ENCODE measurements around the gene TSPAN10. TPM values are rescaled to one million over a fixed set of nuclear protein-coding genes. Genes with fewer than 3 reads are reported as not detected.
A peak's percentile ranks its signal among the peaks of the same experiment; 100 is the strongest.

Gene TSPAN10
- total RNA-seq, 6 experiments from 2014 or later, result 14.3 to 19.6 (median 17.2) TPM

GRCh38 chr17:81666092-81666341, 29.0 kb downstream of the TSPAN10 start:
- peaks cover 14% of the 10 kb centered on the region; the same call in 1 of the 2 replicates for H3K36me3 Mint-ChIP-seq (ENCODE audit: low read depth)
- TF ChIP-seq CTCF (IDR thresholded peaks at IDR 0.05), result no peak
- DNase-seq, result no peak

GRCh38 chr17:81666342-81667191, 29.6 kb downstream of the TSPAN10 start, which contains the start of the genes CCDC137 and OXLD1:
TSS of gene CCDC137 (plus strand) at chr17:81666737. CDS start at chr17:81666767, 30 bp downstream.
TSS of gene OXLD1 (minus strand) at chr17:81666605. CDS start at chr17:81666577, 28 bp downstream.
- Mint-ChIP-seq H3K4me1 (ENCODE audit: low read depth) (peaks cover 25% of the 10 kb centered on the region), H3K36me3 (ENCODE audit: low read depth) (peaks cover 14% of the 10 kb centered on the region; the same call in 1 of the 2 replicates), H3K27ac (peak within 1 kb of the TSS; percentile 83), H3K27me3 (ENCODE audit: insufficient read depth) (no peaks in the 10 kb centered on the region; the same call in none of the 2 replicates), H3K9me3 (no peaks in the 10 kb centered on the region), H3K4me3 (peak within 1 kb of the TSS; percentile 91)
- no peak for TF ChIP-seq CTCF (IDR thresholded peaks at IDR 0.05)
- DNase-seq, result peak; percentile 94

More at GRCh38 chr17:81666092-81666341, 29.0 kb downstream of the TSPAN10 start:
- Mint-ChIP-seq H3K27me3 (ENCODE audit: insufficient read depth) (peaks cover 1% of the 10 kb centered on the region), H3K9me3 (no peaks in the 10 kb centered on the region), H3K27ac (peak overlapping the region; percentile 83), H3K4me1 (ENCODE audit: low read depth) (peaks cover 25% of the 10 kb centered on the region), H3K4me3 (peak overlapping the region; percentile 91)

- Mint-ChIP-seq H3K9me3 (no peaks in the 10 kb centered on the region), H3K27me3 (ENCODE audit: insufficient read depth) (no peaks in the 10 kb centered on the region; the same call in 1 of the 2 replicates), H3K27ac (peak overlapping the region; percentile 29; the same call in 1 of the 2 replicates), H3K4me1 (ENCODE audit: low read depth) (peaks cover 25% of the 10 kb centered on the region), H3K36me3 (ENCODE audit: low read depth) (peaks cover 14% of the 10 kb centered on the region; the same call in 1 of the 2 replicates), H3K4me3 (peak overlapping the region; percentile 91)
- DNase-seq, result no peak
- TF ChIP-seq CTCF (IDR thresholded peaks at IDR 0.05), result peak; percentile 25; the same call in 1 of the 2 replicates
These were observed 30.8 kb downstream of the TSPAN10 start for GRCh38 chr17:81667754-81668153.

DNA sequence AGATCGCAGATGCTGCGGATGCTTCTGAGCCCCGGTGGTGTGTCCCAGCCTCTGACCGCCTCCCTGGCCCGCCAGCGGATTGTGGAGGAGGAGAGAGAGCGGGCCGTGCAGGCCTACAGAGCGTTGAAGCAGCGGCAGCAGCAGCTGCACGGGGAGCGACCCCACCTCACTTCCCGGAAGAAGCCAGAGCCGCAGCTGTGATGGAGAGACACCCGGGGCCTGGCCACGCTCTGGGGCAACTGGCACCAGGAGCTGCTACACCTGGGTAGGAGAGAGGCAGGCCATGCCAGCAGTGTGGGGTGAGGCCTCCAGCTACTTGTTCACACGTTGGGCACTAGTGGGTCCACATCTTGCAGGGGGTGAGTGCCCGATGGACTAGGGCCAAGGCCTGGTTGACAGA, 35.5 kb downstream of the TSPAN10 start:
- peaks cover 1% of the 10 kb centered on the region for H3K27me3 Mint-ChIP-seq (ENCODE audit: insufficient read depth)
- H3K9me3 Mint-ChIP-seq, result no peaks in the 10 kb centered on the region
- H3K4me1 Mint-ChIP-seq (ENCODE audit: low read depth), result peaks cover 17% of the 10 kb centered on the region
- peaks cover 13% of the 10 kb centered on the region; the same call in 1 of the 2 replicates for H3K36me3 Mint-ChIP-seq (ENCODE audit: low read depth)
- DNase-seq, result no peak
- no peak overlapping the region for H3K27ac Mint-ChIP-seq
- H3K4me3 Mint-ChIP-seq, result no peak overlapping the region
- no peak for TF ChIP-seq CTCF (IDR thresholded peaks at IDR 0.05)

DNA sequence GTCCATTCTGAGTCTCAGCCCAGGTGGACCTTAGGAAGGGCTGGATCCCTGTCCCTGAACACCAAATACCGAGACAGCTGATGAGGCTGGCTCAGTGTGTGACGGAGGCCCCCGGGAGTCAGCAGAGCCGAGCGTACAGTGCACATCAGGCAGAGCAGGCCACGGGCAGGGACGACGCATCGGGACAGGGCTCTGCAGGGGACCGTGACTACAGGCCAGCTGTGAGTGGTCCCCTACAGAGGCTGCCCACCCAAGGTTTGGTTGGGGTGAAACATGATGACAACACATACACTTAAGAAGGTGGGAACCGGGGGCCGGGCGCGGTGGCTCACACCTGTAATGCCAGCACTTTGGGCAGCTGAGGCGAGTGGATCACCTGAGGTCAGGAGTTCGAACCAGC, 36.0 kb downstream of the TSPAN10 start:
- Mint-ChIP-seq H3K27me3 (ENCODE audit: insufficient read depth) (peaks cover 1% of the 10 kb centered on the region), H3K4me1 (ENCODE audit: low read depth) (peaks cover 12% of the 10 kb centered on the region), H3K36me3 (ENCODE audit: low read depth) (peaks cover 9% of the 10 kb centered on the region; the same call in 1 of the 2 replicates), H3K27ac (no peak overlapping the region), H3K9me3 (no peaks in the 10 kb centered on the region), H3K4me3 (no peak overlapping the region)
- TF ChIP-seq CTCF (IDR thresholded peaks at IDR 0.05), result no peak
- no peak for DNase-seq

All from HFFc6 (cell line).